Prostate gland (tissue), 2 donors: ENCODE measurements around the gene MYO9A. TPM values are rescaled to one million over a fixed set of nuclear protein-coding genes. Genes with fewer than 3 reads are reported as not detected.
"Not testable (repeated sequence)": the region's sequence is repeated elsewhere in the genome, so short reads cannot be mapped to it uniquely, and the experiment has no call there.

Experiments
- DNase-seq: peaks from one replicate; pipeline ENCODE4 v3.0.0-alpha.2; 2019; ENCODE audit warnings: low spot score
- H3K27ac ChIP-seq, 2 donors: fragments of 200-600 bp; sonication (generic); 2 replicates each; pipeline ENCODE4 v1.5.1; 2017 to 2019
- H3K27me3 ChIP-seq: fragments of 200-600 bp; sonication (generic); replicated peaks from 2 replicates; pipeline ENCODE4 v1.5.1; 2019; ENCODE audit not compliant: insufficient read depth
- H3K36me3 ChIP-seq, 2 donors: fragments of 200-600 bp; sonication (generic); 1 replicate in 1 of 2; 2 replicates in 1 of 2; pipeline versions ENCODE4 v1.5.1 to v1.8.1; 2017 to 2019
- H3K4me1 ChIP-seq: fragments of 200-600 bp; sonication (generic); replicated peaks from 2 replicates; pipeline ENCODE4 v1.5.1; 2019
- H3K4me3 ChIP-seq, 2 donors: fragments of 200-600 bp; sonication (generic); 2 replicates each; pipeline ENCODE4 v1.5.1; 2017 to 2019
- H3K9me3 ChIP-seq: fragments of 200-600 bp; sonication (generic); 2 replicates; pipeline ENCODE4 v1.5.1; 2017
- POLR2A ChIP-seq: fragments of 450-650 bp; IDR thresholded peaks from one replicate; pipeline ENCODE4 v1.6.1; 2016; ENCODE audit warnings: antibody characterized with exemption, mild to moderate bottlenecking
- POLR2AphosphoS5 ChIP-seq: sonication (generic); formaldehyde crosslinking; IDR thresholded peaks from one replicate; pipeline ENCODE4 v1.6.1; 2017; ENCODE audit warnings: antibody characterized with exemption
- WGBS: methylation state at CpG from one replicate; pipeline ENCODE4 v1.1.5; 2018; 5-methylcytosine and 5-hydroxymethylcytosine counted together
- intact Hi-C: fragments of 100-400 bp; cut with DNase I; formaldehyde crosslinking; loops from one replicate; pipeline ENCODE4 v1.14.2; 2022
- total RNA-seq, 2 donors: library from RNA; depleted of rRNA; stranded (reverse); fragments of >200 nt; gene quantifications; one replicate each; pipeline ENCODE4 v1.1.0, GENCODE V29; 2016
- TF ChIP-seq, protein P1 (sequence below), 4 experiments: fragments of 200-600 bp in 2 of 4; fragments of 450-650 bp in 2 of 4; sonication (generic) in 2 of 4; IDR thresholded peaks; 1 replicate in 3 of 4; 2 replicates in 1 of 4; pipeline ENCODE4 v1.5.1; 2016 to 2019; ENCODE audit warnings: antibody characterized with exemption in 4 of 4, mild to moderate bottlenecking in 2 of 4, moderate library complexity in 2 of 4

MYO9A gene
- total RNA-seq, 2 donors from 2014 or later, result 29.4 to 252 TPM

DNA sequence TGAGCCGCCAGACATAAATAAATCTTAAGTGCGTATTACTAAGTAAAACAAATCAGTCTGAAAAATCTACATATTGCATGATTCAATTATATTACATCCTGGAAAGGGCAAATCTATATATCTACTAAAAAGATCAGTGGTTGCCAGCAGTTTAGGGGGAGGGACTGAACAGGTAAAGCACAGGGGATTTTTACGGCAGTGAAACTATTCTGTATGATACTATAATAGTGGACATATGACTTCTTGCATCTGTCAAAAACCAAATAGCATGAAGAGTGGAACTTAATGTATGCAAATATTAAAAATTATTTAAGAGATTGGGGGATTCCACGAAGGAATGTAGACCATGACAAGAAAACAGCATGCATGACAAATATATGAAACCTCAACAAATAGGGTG lies 111.6 kb downstream of the MYO9A start:
- no peaks in the 10 kb centered on the region for H3K36me3 ChIP-seq
- H3K4me1 ChIP-seq, result no peaks in the 10 kb centered on the region
- DNase-seq, result no peak
- TF ChIP-seq POLR2A (no peak), POLR2AphosphoS5 (no peak)
- TF ChIP-seq, protein P1, sequence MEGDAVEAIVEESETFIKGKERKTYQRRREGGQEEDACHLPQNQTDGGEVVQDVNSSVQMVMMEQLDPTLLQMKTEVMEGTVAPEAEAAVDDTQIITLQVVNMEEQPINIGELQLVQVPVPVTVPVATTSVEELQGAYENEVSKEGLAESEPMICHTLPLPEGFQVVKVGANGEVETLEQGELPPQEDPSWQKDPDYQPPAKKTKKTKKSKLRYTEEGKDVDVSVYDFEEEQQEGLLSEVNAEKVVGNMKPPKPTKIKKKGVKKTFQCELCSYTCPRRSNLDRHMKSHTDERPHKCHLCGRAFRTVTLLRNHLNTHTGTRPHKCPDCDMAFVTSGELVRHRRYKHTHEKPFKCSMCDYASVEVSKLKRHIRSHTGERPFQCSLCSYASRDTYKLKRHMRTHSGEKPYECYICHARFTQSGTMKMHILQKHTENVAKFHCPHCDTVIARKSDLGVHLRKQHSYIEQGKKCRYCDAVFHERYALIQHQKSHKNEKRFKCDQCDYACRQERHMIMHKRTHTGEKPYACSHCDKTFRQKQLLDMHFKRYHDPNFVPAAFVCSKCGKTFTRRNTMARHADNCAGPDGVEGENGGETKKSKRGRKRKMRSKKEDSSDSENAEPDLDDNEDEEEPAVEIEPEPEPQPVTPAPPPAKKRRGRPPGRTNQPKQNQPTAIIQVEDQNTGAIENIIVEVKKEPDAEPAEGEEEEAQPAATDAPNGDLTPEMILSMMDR (IDR thresholded peaks at IDR 0.05), result no peak
- 94% methylated on average over 4 of the region's 4 CpGs for WGBS
- H3K27me3 ChIP-seq, result no peaks in the 10 kb centered on the region
- H3K27ac ChIP-seq, result no peak overlapping the region
- no peak overlapping the region for H3K4me3 ChIP-seq
- intact Hi-C loops, result no loop called here
- H3K9me3 ChIP-seq, result no peaks in the 10 kb centered on the region

DNA sequence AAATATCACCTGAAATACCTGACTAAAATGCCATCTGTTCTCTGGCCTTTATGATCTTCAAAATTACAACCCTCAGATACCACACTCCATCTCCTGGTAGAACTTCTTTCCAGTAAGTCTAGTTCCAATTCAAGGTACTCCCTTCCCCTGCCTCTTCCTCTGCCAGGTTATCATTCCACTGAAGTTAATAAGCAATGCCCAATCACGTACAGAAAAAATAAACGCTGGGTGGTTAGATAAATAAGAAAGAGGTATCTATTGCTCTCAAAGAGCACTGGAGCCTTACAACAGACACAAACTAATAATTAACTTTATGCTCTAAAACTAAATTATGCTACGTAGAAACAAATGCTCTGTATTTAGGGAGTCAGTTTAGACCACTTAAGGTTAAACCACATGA lies 112.5 kb downstream of the MYO9A start:
- WGBS, result 92% methylated on average over 3 of the region's 3 CpGs

DNA sequence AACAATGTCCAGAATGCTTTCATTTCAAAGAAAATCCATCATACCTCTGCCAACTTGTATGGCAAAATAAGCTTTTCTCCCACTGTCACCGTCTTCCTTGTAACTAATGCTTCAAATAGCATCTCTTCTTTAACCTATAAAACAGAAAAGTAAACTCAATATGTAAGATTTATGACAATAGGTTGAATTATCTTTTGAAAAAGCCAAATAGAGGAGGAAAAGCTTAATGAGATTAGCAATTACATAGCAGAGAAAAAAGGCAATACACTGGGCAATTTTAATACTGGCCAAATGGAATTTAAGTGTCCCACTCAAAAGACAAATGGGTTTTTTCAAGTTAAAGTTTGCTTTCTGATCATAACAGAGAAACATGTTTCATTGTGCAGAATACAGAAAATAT lies 118.1 kb downstream of the MYO9A start:
- no peak overlapping the region for H3K4me3 ChIP-seq
- H3K27me3 ChIP-seq, result no peaks in the 10 kb centered on the region
- H3K4me1 ChIP-seq, result no peaks in the 10 kb centered on the region
- WGBS, result 43% methylated on average over 1 of the region's 1 CpG
- H3K27ac ChIP-seq, result no peak overlapping the region
- intact Hi-C loops, result no loop called here
- H3K9me3 ChIP-seq, result no peaks in the 10 kb centered on the region
- no peak for TF ChIP-seq POLR2A
- no peaks in the 10 kb centered on the region for H3K36me3 ChIP-seq
- no peak for DNase-seq

More for the DNA sequence above, 112.5 kb downstream of the MYO9A start:
- no peak overlapping the region for H3K27ac ChIP-seq
- intact Hi-C loops, result no loop called here
- H3K4me1 ChIP-seq, result no peaks in the 10 kb centered on the region
- H3K4me3 ChIP-seq, result no peak overlapping the region
- DNase-seq, result no peak
- H3K9me3 ChIP-seq, result no peaks in the 10 kb centered on the region
- H3K27me3 ChIP-seq, result no peaks in the 10 kb centered on the region
- no peaks in the 10 kb centered on the region for H3K36me3 ChIP-seq
- TF ChIP-seq, protein P1 (IDR thresholded peaks at IDR 0.05), result no peak
- TF ChIP-seq POLR2AphosphoS5, result no peak
- TF ChIP-seq POLR2A, result no peak

DNA sequence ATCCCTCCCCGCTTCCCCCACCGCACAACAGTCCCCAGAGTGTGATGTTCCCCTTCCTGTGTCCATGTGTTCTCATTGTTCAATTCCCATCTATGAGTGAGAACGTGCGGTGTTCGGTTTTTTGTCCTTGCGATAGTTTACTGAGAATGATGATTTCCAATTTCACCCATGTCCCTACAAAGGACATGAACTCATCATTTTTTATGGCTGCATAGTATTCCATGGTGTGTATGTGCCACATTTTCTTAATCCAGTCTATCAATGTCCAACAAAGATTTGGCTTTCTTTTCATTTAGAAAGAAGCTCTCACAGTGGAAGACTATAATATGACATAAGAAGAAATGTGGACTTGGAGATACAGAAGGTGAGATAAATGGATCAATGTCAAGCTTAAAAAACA lies 119.2 kb downstream of the MYO9A start:
- intact Hi-C loops, H3K4me1 ChIP-seq, H3K27me3 ChIP-seq, H3K36me3 ChIP-seq, H3K4me3 ChIP-seq, H3K9me3 ChIP-seq, H3K27ac ChIP-seq, DNase-seq: not testable (repeated sequence)
- WGBS, result 98% methylated on average over 5 of the region's 6 CpGs

DNA sequence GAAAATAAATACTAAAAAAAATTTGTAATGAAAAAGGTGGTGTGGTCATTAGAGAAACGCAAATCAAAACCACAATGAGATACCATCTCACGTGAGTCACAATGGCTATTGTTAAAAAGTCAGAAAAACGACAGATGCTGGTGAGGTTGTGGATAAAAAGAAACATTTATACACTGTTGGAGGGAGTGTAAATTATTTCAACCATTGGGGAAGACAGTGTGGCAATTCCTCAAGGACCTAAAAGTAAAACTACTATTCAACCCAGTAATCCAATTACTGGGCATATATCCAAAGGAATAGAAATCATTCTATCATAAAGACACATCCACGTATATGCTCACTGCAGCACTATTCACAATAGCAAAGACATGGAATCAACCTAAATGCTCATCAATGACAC lies 120.3 kb downstream of the MYO9A start:
- Histone ChIP-seq H3K4me3 (no peak overlapping the region), H3K9me3 (no peaks in the 10 kb centered on the region), H3K27me3 (no peaks in the 10 kb centered on the region), H3K36me3 (no peaks in the 10 kb centered on the region), H3K27ac (no peak overlapping the region), H3K4me1 (no peaks in the 10 kb centered on the region)
- intact Hi-C loops, result no loop called here
- 73% methylated on average over 4 of the region's 4 CpGs for WGBS
- no peak for DNase-seq
- TF ChIP-seq POLR2A (no peak), POLR2AphosphoS5 (no peak)
- TF ChIP-seq, protein P1 (IDR thresholded peaks at IDR 0.05), result no peak

DNA sequence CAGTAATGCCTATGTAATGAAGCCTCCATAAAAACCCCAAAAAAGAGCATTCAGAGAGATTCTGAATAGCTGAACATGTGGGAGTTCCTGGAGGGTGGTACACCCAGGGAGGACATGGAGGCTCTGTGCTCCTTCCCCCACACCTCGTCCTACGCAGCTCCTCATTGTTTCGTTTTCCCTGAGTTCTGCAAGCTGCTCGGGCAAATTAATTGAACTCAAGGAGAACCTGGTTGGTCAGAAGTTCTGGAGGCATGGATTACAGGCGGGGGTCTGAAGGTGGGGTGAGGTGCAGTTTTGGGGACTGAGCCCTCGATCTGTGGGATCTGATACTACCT lies 142.2 kb downstream of the MYO9A start:
- Histone ChIP-seq H3K4me3 (no peak overlapping the region), H3K36me3 (no peaks in the 10 kb centered on the region), H3K27me3 (no peaks in the 10 kb centered on the region), H3K9me3 (no peaks in the 10 kb centered on the region), H3K4me1 (no peaks in the 10 kb centered on the region), H3K27ac (peak overlapping the region in 1 of 2 donors; percentile 24)
- DNase-seq, result no peak
- TF ChIP-seq, protein P1 (IDR thresholded peaks at IDR 0.05), result no peak
- TF ChIP-seq POLR2A (no peak), POLR2AphosphoS5 (no peak)
- WGBS, result 67% methylated on average over 6 of the region's 6 CpGs
- intact Hi-C loops, result no loop called here
